GM23338 (cell line): ENCODE data around the gene SNX10.

Source experiments
- CTCF ChIP-seq, 2 experiments: fragments of 200-600 bp in 1 of 2; sonication (generic) in 1 of 2; conservative IDR thresholded peaks; 2 replicates each; pipeline versions ENCODE4 v1.5.1 to v1.6.1; 2016 to 2017; ENCODE audit warnings: antibody characterized with exemption in 2 of 2, low read depth in 2 of 2, mild to moderate bottlenecking in 2 of 2, moderate library complexity in 1 of 2
- EZH2phosphoT487 ChIP-seq: fragments of 200-600 bp; sonication (generic); IDR thresholded peaks from one replicate; pipeline ENCODE4 v1.8.1; 2018; ENCODE audit warnings: antibody characterized with exemption; ENCODE audit not compliant: unreplicated experiment
- JUNB ChIP-seq: IDR thresholded peaks from one replicate; pipeline ENCODE4 v1.6.1; 2016; ENCODE audit warnings: antibody characterized with exemption; ENCODE audit not compliant: unreplicated experiment

DNA sequence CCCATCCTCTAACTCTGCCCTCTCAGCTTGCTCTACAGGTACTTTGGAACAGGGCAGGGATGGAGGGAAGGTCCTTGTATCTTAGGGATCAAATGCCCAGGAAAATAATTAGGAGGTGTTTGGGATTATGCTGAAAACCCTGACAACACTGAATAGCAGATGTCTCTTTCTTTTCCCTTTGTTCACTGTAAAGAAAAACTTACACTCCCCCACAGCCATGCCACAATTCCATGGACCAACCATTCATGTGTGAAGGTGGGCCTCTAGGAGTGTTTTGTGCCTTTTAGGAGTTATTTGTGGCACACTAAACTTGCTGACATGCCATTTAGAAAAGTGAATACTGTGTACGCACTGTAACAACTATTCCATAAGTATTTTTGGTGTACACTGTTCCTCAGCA lies 108.1 kb downstream of the SNX10 start:
- TF ChIP-seq EZH2phosphoT487 (no peak), CTCF (conservative IDR thresholded peaks at IDR 0.05; ENCODE audit: low read depth in 2 of 2) (no peak), JUNB (no peak)
